MCF 10A (cell line): ENCODE results near the gene ADSL. TPM values are rescaled to one million over a fixed set of nuclear protein-coding genes. Genes with fewer than 3 reads are reported as not detected.

ENCODE experiments used
- BruUV-seq: library from RNA; stranded (reverse); fragments of 400-500 nt; replicated peaks from 2 replicates; lab custom pipeline; 2021; lab: Mats Ljungman, UMichigan
- CTCF ChIA-PET: fragments of 300-600 bp; sonication (Branson Sonifier 250); formaldehyde crosslinking; extraction: SDS; loops from one replicate; lab custom pipeline; 2021; ENCODE audit warnings: antibody characterized with exemption, inconsistent platforms; lab: Yijun Ruan, JAX
- POLR2A ChIA-PET: fragments of 300-600, 350-650 bp; sonication (Branson Sonifier 250); formaldehyde crosslinking; extraction: SDS; loops from one replicate; lab custom pipeline; 2020; ENCODE audit warnings: antibody characterized with exemption, inconsistent platforms; lab: Yijun Ruan, JAX
- DNase-seq: peaks from one replicate; pipeline ENCODE4 v3.0.0-alpha.2; 2018; ENCODE audit not compliant: unreplicated experiment
- H3K27ac Mint-ChIP-seq: one replicate; pipeline ENCODE4 v1.8.0; 2022; ENCODE audit warnings: mild to moderate bottlenecking, low read depth, mixed read lengths; ENCODE audit not compliant: unreplicated experiment
- H3K27me3 Mint-ChIP-seq: one replicate; pipeline ENCODE4 v1.8.0; 2022; ENCODE audit warnings: mixed read lengths; ENCODE audit not compliant: insufficient read depth, unreplicated experiment
- H3K36me3 Mint-ChIP-seq: one replicate; pipeline ENCODE4 v1.8.0; 2022; ENCODE audit warnings: mild to moderate bottlenecking, moderate library complexity, mixed read lengths; ENCODE audit not compliant: insufficient read depth, unreplicated experiment
- H3K4me1 Mint-ChIP-seq: one replicate; pipeline ENCODE4 v1.8.0; 2022; ENCODE audit warnings: mixed read lengths; ENCODE audit not compliant: insufficient read depth, unreplicated experiment
- H3K4me3 Mint-ChIP-seq: one replicate; pipeline ENCODE4 v1.8.0; 2022; ENCODE audit warnings: mild to moderate bottlenecking, moderate library complexity, mixed read lengths; ENCODE audit not compliant: unreplicated experiment
- H3K9me3 Mint-ChIP-seq: one replicate; pipeline ENCODE4 v1.8.0; 2022; ENCODE audit warnings: mixed read lengths; ENCODE audit not compliant: unreplicated experiment
- intact Hi-C: fragments of 100-400 bp; cut with micrococcal nuclease; formaldehyde crosslinking; loops from 2 replicates; pipeline ENCODE4 v1.14.1; 2022
- total RNA-seq: library from RNA; stranded (reverse); gene quantifications from 2 replicates; pipeline ENCODE4 v1.2.3, GENCODE V29; 2022
- TF ChIP-seq, protein P1 (sequence below): fragments of 200-600 bp; IDR thresholded peaks from one replicate; pipeline ENCODE4 v1.8.0; 2022; ENCODE audit warnings: antibody characterized with exemption, mild to moderate bottlenecking; ENCODE audit not compliant: unreplicated experiment

The ADSL gene
- total RNA-seq, 1 experiment from 2014 or later: 129 TPM

- no peak for DNase-seq
- Mint-ChIP-seq H3K27ac (no peak overlapping the region), H3K9me3 (no peaks in the 10 kb centered on the region), H3K36me3 (peaks cover 74% of the 10 kb centered on the region), H3K4me3 (no peak overlapping the region), H3K27me3 (no peaks in the 10 kb centered on the region), H3K4me1 (peaks cover 23% of the 10 kb centered on the region)
- no TSS peak for BruUV-seq
- ChIA-PET CTCF (interaction anchor here (1.2 kb wide), 1 partner anchor 20 kb away, joined by 5 read pairs; no protein-coding TSS in a partner anchor), POLR2A (interaction anchor here (0.7 to 1.8 kb wide), 4 partner anchors 9 to 1943 kb away, joined by 3 to 6 read pairs (median 4); no protein-coding TSS in a partner anchor)
- intact Hi-C loops: no loop called here
- TF ChIP-seq, protein P1, sequence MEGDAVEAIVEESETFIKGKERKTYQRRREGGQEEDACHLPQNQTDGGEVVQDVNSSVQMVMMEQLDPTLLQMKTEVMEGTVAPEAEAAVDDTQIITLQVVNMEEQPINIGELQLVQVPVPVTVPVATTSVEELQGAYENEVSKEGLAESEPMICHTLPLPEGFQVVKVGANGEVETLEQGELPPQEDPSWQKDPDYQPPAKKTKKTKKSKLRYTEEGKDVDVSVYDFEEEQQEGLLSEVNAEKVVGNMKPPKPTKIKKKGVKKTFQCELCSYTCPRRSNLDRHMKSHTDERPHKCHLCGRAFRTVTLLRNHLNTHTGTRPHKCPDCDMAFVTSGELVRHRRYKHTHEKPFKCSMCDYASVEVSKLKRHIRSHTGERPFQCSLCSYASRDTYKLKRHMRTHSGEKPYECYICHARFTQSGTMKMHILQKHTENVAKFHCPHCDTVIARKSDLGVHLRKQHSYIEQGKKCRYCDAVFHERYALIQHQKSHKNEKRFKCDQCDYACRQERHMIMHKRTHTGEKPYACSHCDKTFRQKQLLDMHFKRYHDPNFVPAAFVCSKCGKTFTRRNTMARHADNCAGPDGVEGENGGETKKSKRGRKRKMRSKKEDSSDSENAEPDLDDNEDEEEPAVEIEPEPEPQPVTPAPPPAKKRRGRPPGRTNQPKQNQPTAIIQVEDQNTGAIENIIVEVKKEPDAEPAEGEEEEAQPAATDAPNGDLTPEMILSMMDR: no peak
These were observed 69.9 kb downstream of the ADSL start for GRCh38 chr22:40416267-40416570.

- DNase-seq: no peak
- Mint-ChIP-seq H3K27ac (no peak overlapping the region), H3K9me3 (no peaks in the 10 kb centered on the region), H3K4me1 (peaks cover 23% of the 10 kb centered on the region), H3K36me3 (peaks cover 74% of the 10 kb centered on the region), H3K4me3 (no peak overlapping the region), H3K27me3 (no peaks in the 10 kb centered on the region)
- ChIA-PET CTCF (interaction anchor here (0.7 kb wide), 1 partner anchor 294 kb away, joined by 3 read pairs; no protein-coding TSS in a partner anchor), POLR2A (interaction anchor here (1.0 to 1.8 kb wide), 2 partner anchors 9 to 15 kb away, joined by 3 to 6 read pairs; no protein-coding TSS in a partner anchor)
- BruUV-seq: no TSS peak
- TF ChIP-seq, protein P1: no peak
- intact Hi-C loops: no loop called here
These were observed 70.3 kb downstream of the ADSL start for GRCh38 chr22:40416636-40417035.

DNA sequence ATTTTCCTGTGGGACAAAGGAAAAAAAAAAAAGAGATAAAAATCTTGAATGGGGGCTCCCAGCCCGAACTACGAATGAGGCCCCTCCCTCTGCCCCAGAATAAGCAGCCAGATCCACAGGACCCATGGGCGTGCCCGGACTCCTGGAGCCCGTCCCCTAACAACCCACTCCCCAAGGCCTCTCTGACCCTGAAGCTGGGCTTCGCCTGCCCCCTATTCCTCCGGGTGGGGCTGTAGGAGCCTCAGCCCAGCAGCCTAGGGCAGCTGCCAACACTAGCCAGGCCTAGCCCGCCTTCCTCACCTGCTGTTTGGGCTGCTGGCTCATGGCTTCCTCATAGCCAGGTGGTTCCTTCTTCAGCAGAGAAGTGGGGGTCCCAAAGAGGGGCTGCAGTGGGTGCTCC is 70.7 kb downstream of the ADSL start:
- intact Hi-C loops: no loop called here
- Mint-ChIP-seq H3K9me3 (no peaks in the 10 kb centered on the region), H3K4me3 (no peak overlapping the region), H3K36me3 (peaks cover 74% of the 10 kb centered on the region), H3K27ac (no peak overlapping the region), H3K4me1 (peaks cover 23% of the 10 kb centered on the region), H3K27me3 (no peaks in the 10 kb centered on the region)
- POLR2A ChIA-PET: interaction anchor here (1.8 kb wide), 1 partner anchor 8 kb away, joined by 6 read pairs; no protein-coding TSS in a partner anchor
- no peak for DNase-seq
- CTCF ChIA-PET: interaction anchor here (0.5 to 0.7 kb wide), 3 partner anchors 11 to 328 kb away, joined by 3 read pairs; no protein-coding TSS in a partner anchor
- TF ChIP-seq, protein P1: no peak
- no TSS peak for BruUV-seq

DNA sequence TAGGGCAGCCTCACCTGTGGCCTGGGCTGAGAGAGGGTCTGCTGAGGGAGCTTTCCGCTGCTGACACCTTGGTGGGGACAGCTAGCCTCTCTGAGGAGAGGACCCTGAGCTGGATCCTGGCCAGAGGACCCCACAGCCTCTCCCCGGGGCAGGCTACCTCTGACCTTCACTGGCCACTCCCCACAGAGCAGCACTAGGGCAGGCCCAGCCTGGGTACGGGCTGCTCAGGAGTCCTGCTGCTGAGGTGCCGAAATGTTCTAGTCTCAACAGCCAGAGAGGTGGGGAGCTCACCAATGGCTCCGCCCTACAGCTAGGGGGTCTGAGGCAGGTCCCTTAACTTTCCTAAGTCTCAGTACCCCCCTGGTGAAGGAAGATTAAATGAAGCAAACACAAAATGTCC is 71.6 kb downstream of the ADSL start:
- ChIA-PET CTCF (interaction anchor here (0.6 kb wide), 1 partner anchor 26 kb away, joined by 4 read pairs; no protein-coding TSS in a partner anchor), POLR2A (no interaction called here)
- Mint-ChIP-seq H3K27ac (no peak overlapping the region), H3K36me3 (peaks cover 72% of the 10 kb centered on the region), H3K4me1 (peaks cover 28% of the 10 kb centered on the region), H3K9me3 (no peaks in the 10 kb centered on the region), H3K27me3 (no peaks in the 10 kb centered on the region), H3K4me3 (no peak overlapping the region)
- no TSS peak for BruUV-seq
- no peak for DNase-seq
- TF ChIP-seq, protein P1: no peak
- intact Hi-C loops: no loop called here
